Keratinocyte (primary cell): ENCODE measurements around the gene MTMR3. TPM values are rescaled to one million over a fixed set of nuclear protein-coding genes. Genes with fewer than 3 reads are reported as not detected.

Source experiments
- DNase-seq: peaks from one replicate; pipeline ENCODE4 v3.0.0-alpha.2; 2011; ENCODE audit warnings: low read depth, missing footprints, low spot score
- FAIRE-seq: peaks from 2 replicates; lab custom pipeline; 2011; peaks lifted over from hg19 to GRCh38; lab: Jason Lieb, UNC
- H2AFZ ChIP-seq: 2 replicates; pipeline ENCODE4 v1.6.0; 2012; ENCODE audit warnings: low read length, control low read depth, inconsistent platforms; ENCODE audit not compliant: control insufficient read depth
- H3K27ac ChIP-seq: 2 replicates; pipeline ENCODE4 v1.5.1; 2011; ENCODE audit warnings: low read length; ENCODE audit not compliant: control insufficient read depth, insufficient read depth
- H3K27me3 ChIP-seq: 3 replicates; pipeline ENCODE4 v1.6.0; 2011; ENCODE audit warnings: low read length; ENCODE audit not compliant: control insufficient read depth, insufficient read depth; ENCODE audit errors: extremely low read depth
- H3K36me3 ChIP-seq, 2 experiments: 2 replicates in 1 of 2; 3 replicates in 1 of 2; pipeline ENCODE4 v1.5.1; 2011; ENCODE audit warnings: low read length in 2 of 2, mild to moderate bottlenecking in 1 of 2; ENCODE audit not compliant: control insufficient read depth in 2 of 2, insufficient read depth in 2 of 2; ENCODE audit errors: extremely low read depth in 1 of 2
- H3K4me1 ChIP-seq: 3 replicates; pipeline ENCODE4 v1.5.1; 2011; ENCODE audit warnings: low read length; ENCODE audit not compliant: control insufficient read depth, insufficient read depth; ENCODE audit errors: extremely low read depth
- H3K4me2 ChIP-seq: 3 replicates; pipeline ENCODE4 v1.6.0; 2011; ENCODE audit warnings: low read depth, low read length; ENCODE audit not compliant: control insufficient read depth, insufficient read depth; ENCODE audit errors: extremely low read depth
- H3K4me3 ChIP-seq, 3 experiments: fragments of 200-600 bp in 1 of 3; sonication (generic) in 1 of 3; 2 replicates in 2 of 3; 3 replicates in 1 of 3; pipeline ENCODE4 v1.5.1; 2011 to 2016; ENCODE audit warnings: low read length in 3 of 3, mild to moderate bottlenecking in 3 of 3, control low read depth in 2 of 3, inconsistent platforms in 1 of 3, low read depth in 1 of 3, mixed read lengths in 1 of 3, mixed run types in 1 of 3, moderate library complexity in 1 of 3; ENCODE audit not compliant: control insufficient read depth in 2 of 3, insufficient read depth in 2 of 3; ENCODE audit errors: extremely low read depth in 1 of 3
- H3K79me2 ChIP-seq: 2 replicates; pipeline ENCODE4 v1.6.0; 2012; ENCODE audit warnings: low read length; ENCODE audit not compliant: control insufficient read depth, insufficient read depth
- H3K9ac ChIP-seq: 3 replicates; pipeline ENCODE4 v1.6.0; 2011; ENCODE audit warnings: low read length; ENCODE audit not compliant: control insufficient read depth, insufficient read depth; ENCODE audit errors: extremely low read depth
- H3K9me1 ChIP-seq: 3 replicates; pipeline ENCODE4 v1.6.0; 2011; ENCODE audit warnings: low read length; ENCODE audit not compliant: control insufficient read depth, insufficient read depth; ENCODE audit errors: extremely low read depth
- H3K9me3 ChIP-seq: 2 replicates; pipeline ENCODE4 v1.5.1; 2012; ENCODE audit warnings: low read depth, low read length; ENCODE audit not compliant: control insufficient read depth
- H4K20me1 ChIP-seq: 3 replicates; pipeline ENCODE4 v1.6.0; 2011; ENCODE audit warnings: low read length; ENCODE audit not compliant: control insufficient read depth, insufficient read depth; ENCODE audit errors: extremely low read depth
- CTCF ChIP-seq, 3 experiments: IDR thresholded peaks in 1 of 3; conservative IDR thresholded peaks in 1 of 3; optimal IDR thresholded peaks in 1 of 3; 2 replicates in 2 of 3; 3 replicates in 1 of 3; pipeline versions ENCODE3 to v1.5.1; 2011; ENCODE audit warnings: low read length in 3 of 3, mild to moderate bottlenecking in 3 of 3, moderate library complexity in 2 of 3, control low read depth in 1 of 3, inconsistent platforms in 1 of 3; ENCODE audit not compliant: insufficient read depth in 2 of 3; ENCODE audit errors: extremely low read depth in 1 of 3
- EZH2 ChIP-seq: IDR thresholded peaks from one replicate; pipeline ENCODE4 v1.6.1; 2012; ENCODE audit warnings: inconsistent platforms, mild to moderate bottlenecking, low read length, moderate library complexity
- dilution Hi-C: fragments of 300-500 bp; cut with MboI; formaldehyde crosslinking; loops from one replicate; pipeline ENCODE4 v1.7.0; 2020; ENCODE audit warnings: low sequenced_read_pairs; ENCODE audit not compliant: extremely low pct_ligation_motif_present
- polyA plus RNA-seq, 5 experiments: library from polyadenylated mRNA; depleted of rRNA in 3 of 5; stranded (reverse) in 3 of 5; stranded (forward) in 1 of 5; unstranded in 1 of 5; fragments of >200 nt; gene quantifications; 1 replicate in 1 of 5; 2 replicates in 3 of 5; 3 replicates in 1 of 5; pipeline versions ENCODE4 v1.2.1 to v1.2.3, GENCODE V29; 2011 to 2012; ENCODE audit warnings: missing spikeins in 2 of 5, low read depth in 1 of 5, low replicate concordance in 1 of 5

The MTMR3 gene
- polyA plus RNA-seq, 1 donor (not counting 4 experiments of a cell fraction or from before 2014, with no cell fraction given) = 16.5 TPM

DNA sequence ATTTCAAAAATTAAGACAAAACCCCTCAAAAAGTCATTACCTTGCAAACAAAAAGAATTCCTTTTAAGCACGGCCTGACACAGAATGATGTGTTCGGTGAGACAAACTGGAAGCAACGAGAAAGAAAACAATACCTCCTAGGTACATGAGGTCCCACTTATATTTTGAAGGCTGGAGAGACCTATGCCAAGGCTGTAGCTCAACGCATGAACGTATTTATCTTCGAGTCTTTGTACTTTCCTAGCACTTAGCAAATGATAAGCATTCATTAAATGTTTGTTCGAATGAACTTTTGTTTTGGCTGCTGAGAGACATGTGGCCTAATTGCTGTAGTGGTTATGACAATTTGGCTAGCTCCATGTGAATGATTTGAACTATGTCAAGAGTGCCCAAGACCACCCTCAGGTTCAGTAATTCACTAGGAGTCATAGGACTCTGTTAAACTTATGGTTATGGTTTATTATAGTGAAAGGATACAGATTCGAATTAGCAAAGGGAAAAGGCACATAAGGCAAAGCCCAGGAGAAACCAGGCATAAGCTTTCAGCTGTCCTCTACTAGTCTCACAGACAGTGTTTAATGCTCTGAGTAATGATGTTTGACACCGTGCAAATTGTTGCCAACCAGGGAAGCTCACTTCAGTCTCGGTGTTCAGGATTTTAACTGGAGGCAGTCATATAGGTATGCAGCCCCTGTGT, 171.2 kb downstream of the MTMR3 start:
- DNase-seq (no peak), FAIRE-seq (no peak)
- Histone ChIP-seq H3K4me3 (no peak overlapping the region), H3K9me1 (no peaks in the 10 kb centered on the region), H3K4me2 (no peak overlapping the region), H3K9me3 (no peaks in the 10 kb centered on the region), H2AFZ (no peak overlapping the region), H3K27me3 (no peaks in the 10 kb centered on the region), H4K20me1 (no peaks in the 10 kb centered on the region), H3K36me3 (no peaks in the 10 kb centered on the region), H3K79me2 (no peaks in the 10 kb centered on the region), H3K27ac (no peak overlapping the region), H3K4me1 (peaks cover 3% of the 10 kb centered on the region), H3K9ac (no peak overlapping the region)
- TF ChIP-seq CTCF (optimal IDR thresholded peaks at IDR 0.05 in 1 of 3, IDR thresholded peaks at IDR 0.05 in 1 of 3, conservative IDR thresholded peaks at IDR 0.05 in 1 of 3; ENCODE audit: extremely low read depth in 1 of 3, insufficient read depth in 2 of 3, low read length in 3 of 3) = no peak
- TF ChIP-seq EZH2 = no peak
- dilution Hi-C loops = no loop called here

DNA sequence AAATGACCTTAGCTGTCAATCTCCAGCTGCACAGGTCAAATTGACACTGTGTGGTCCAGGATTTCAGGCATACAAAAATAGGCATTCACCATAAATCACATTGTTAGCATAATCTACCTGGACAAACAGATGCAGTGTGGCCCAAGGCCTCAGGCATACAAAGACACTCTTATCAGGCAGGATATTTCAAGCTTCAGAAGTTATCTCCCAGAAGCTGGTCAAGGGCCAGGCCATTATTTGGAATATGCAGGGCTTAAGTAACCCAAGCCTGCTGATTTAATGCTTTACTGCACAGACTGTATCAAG, 171.7 kb downstream of the MTMR3 start:
- no peaks in the 10 kb centered on the region for H4K20me1 ChIP-seq
- no peaks in the 10 kb centered on the region for H3K79me2 ChIP-seq
- no peaks in the 10 kb centered on the region for H3K27me3 ChIP-seq
- no peak overlapping the region for H3K4me2 ChIP-seq
- H3K36me3 ChIP-seq = no peaks in the 10 kb centered on the region
- DNase-seq = no peak
- peaks cover 6% of the 10 kb centered on the region for H3K4me1 ChIP-seq
- no peak for FAIRE-seq
- H2AFZ ChIP-seq = no peak overlapping the region
- no peak for TF ChIP-seq EZH2
- TF ChIP-seq CTCF (optimal IDR thresholded peaks at IDR 0.05 in 1 of 3, IDR thresholded peaks at IDR 0.05 in 1 of 3, conservative IDR thresholded peaks at IDR 0.05 in 1 of 3; ENCODE audit: extremely low read depth in 1 of 3, insufficient read depth in 2 of 3, low read length in 3 of 3) = no peak
- no peak overlapping the region for H3K27ac ChIP-seq
- dilution Hi-C loops = no loop called here
- no peaks in the 10 kb centered on the region for H3K9me3 ChIP-seq
- no peak overlapping the region for H3K9ac ChIP-seq
- H3K9me1 ChIP-seq = no peaks in the 10 kb centered on the region
- no peak overlapping the region for H3K4me3 ChIP-seq
